ENCODE data around the gene ERICH4. TPM values are rescaled to one million over a fixed set of nuclear protein-coding genes. Genes with fewer than 3 reads are reported as not detected.
"Not testable (repeated sequence)": the region's sequence is repeated elsewhere in the genome, so short reads cannot be mapped to it uniquely, and the experiment has no call there.

Gene ERICH4
- polyA plus RNA-seq, 1 of the 3 experiments (the other 2 are of a cell fraction), result not detected

- Histone ChIP-seq H4K20me1 (ENCODE audit: insufficient read depth) (no peaks in the 10 kb centered on the region), H3K4me3 (ENCODE audit: low read depth in 2 of 2, low read length in 1 of 2) (no peak overlapping the region), H3K9me2 (no peaks in the 10 kb centered on the region), H3K4me2 (no peak overlapping the region), H3K4me1 (ENCODE audit: control insufficient read depth in 1 of 2, insufficient read depth in 2 of 2, low read depth in 1 of 2, low read length in 1 of 2) (peaks cover 0 to 12% of the 10 kb centered on the region in 2 experiments; a peak in 1 of 4 replicates), H3K79me2 (ENCODE audit: insufficient read depth) (no peaks in the 10 kb centered on the region), H3K36me3 (replicated peaks in 1 of 2; ENCODE audit: control insufficient read depth in 1 of 2, insufficient read depth in 2 of 2, low read length in 1 of 2) (peaks cover 0 to 6% of the 10 kb centered on the region in 2 experiments), H2AFZ (ENCODE audit: low read depth) (no peak overlapping the region), H3F3A (replicated peaks; ENCODE audit: insufficient read depth) (no peaks in the 10 kb centered on the region), H3K9me3 (no peaks in the 10 kb centered on the region), H3K27me3 (ENCODE audit: insufficient read depth) (no peaks in the 10 kb centered on the region), H3K9ac (no peak overlapping the region), H3K27ac (ENCODE audit: low read depth in 2 of 2, low read length in 1 of 2) (no peak overlapping the region)
- POLR2A ChIA-PET, result interaction anchor here (1.1 kb wide), 1 partner anchor 45 kb away, joined by 3 read pairs; the partner anchor contains the start of gene B9D2
- CTCF ChIA-PET, result interaction anchor here (0.6 to 1.3 kb wide), 3 partner anchors 41 to 1905 kb away, joined by 3 to 5 read pairs (median 3); no protein-coding TSS in a partner anchor
- WGBS (ENCODE audit: low lambda C conversion rate), result 75% methylated on average over 4 of the region's 4 CpGs
- TF ChIP-seq RAD21 (IDR thresholded peaks at IDR 0.05; ENCODE audit: low read length), result no peak
- no peak for TF ChIP-seq CTCF (IDR thresholded peaks at IDR 0.05)
- TF ChIP-seq NRF1 (IDR thresholded peaks at IDR 0.05; ENCODE audit: low read depth, low read length), result no peak
- no peak for TF ChIP-seq USF2 (IDR thresholded peaks at IDR 0.05; ENCODE audit: borderline replicate concordance, low read depth, low read length)
- DNase-seq, result no peak
These were observed 34.7 kb upstream of the ERICH4 start for GRCh38 chr19:41408256-41408655.

DNA sequence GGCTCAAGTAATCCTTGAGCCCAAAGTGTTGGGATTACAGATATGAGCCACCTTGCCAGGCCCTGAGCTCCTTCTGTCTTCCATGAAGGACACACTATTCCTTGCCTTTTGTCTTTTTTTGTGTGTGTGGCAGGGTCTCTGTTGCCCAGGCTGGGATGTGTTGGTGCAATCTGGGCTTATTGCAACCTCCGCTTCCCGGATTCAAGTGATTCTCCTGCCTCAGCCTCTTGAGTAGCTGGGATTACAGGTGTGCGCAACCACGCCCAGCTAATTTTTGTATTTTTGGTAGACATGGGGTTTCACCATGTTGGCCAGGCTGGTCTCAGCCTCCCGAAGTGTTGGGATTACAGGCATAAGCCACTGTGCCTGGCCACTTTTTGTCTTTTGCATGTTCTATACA, 34.1 kb upstream of the ERICH4 start:
- H3K9ac ChIP-seq; H3K9me3 ChIP-seq; H4K20me1 ChIP-seq (ENCODE audit: insufficient read depth); DNase-seq; H3K4me3 ChIP-seq (ENCODE audit: low read depth in 2 of 2, low read length in 1 of 2); H3K27ac ChIP-seq (ENCODE audit: low read depth in 2 of 2, low read length in 1 of 2); H3K9me2 ChIP-seq; H2AFZ ChIP-seq (ENCODE audit: low read depth); H3F3A ChIP-seq (replicated peaks; ENCODE audit: insufficient read depth); H3K4me2 ChIP-seq; H3K27me3 ChIP-seq (ENCODE audit: insufficient read depth); H3K79me2 ChIP-seq (ENCODE audit: insufficient read depth): not testable (repeated sequence)
- 95% methylated on average over 5 of the region's 5 CpGs for WGBS (ENCODE audit: low lambda C conversion rate)
- H3K36me3 ChIP-seq (replicated peaks in 1 of 2; ENCODE audit: control insufficient read depth in 1 of 2, insufficient read depth in 2 of 2, low read length in 1 of 2), result peaks cover 0 to 12% of the 10 kb centered on the region in 2 experiments
- CTCF ChIA-PET, result interaction anchor here (1.2 to 1.3 kb wide), 2 partner anchors 40 to 101 kb away, joined by 3 to 5 read pairs; no protein-coding TSS in a partner anchor
- H3K4me1 ChIP-seq (ENCODE audit: control insufficient read depth in 1 of 2, insufficient read depth in 2 of 2, low read depth in 1 of 2, low read length in 1 of 2), result peaks cover 0 to 12% of the 10 kb centered on the region in 2 experiments; a peak in 1 of 4 replicates
- POLR2A ChIA-PET, result interaction anchor here (1.1 kb wide), 1 partner anchor 45 kb away, joined by 3 read pairs; the partner anchor contains the start of gene B9D2

- Histone ChIP-seq H3K79me2 (ENCODE audit: insufficient read depth) (no peaks in the 10 kb centered on the region), H3K27me3 (ENCODE audit: insufficient read depth) (no peaks in the 10 kb centered on the region), H3F3A (replicated peaks; ENCODE audit: insufficient read depth) (no peaks in the 10 kb centered on the region), H3K9me3 (no peaks in the 10 kb centered on the region), H3K27ac (ENCODE audit: low read depth in 2 of 2, low read length in 1 of 2) (no peak overlapping the region), H3K9ac (no peak overlapping the region), H3K4me3 (ENCODE audit: low read depth in 2 of 2, low read length in 1 of 2) (no peak overlapping the region), H3K4me2 (no peak overlapping the region), H4K20me1 (ENCODE audit: insufficient read depth) (no peaks in the 10 kb centered on the region), H3K4me1 (ENCODE audit: control insufficient read depth in 1 of 2, insufficient read depth in 2 of 2, low read depth in 1 of 2, low read length in 1 of 2) (peaks cover 0 to 12% of the 10 kb centered on the region in 2 experiments; a peak in 1 of 4 replicates), H2AFZ (ENCODE audit: low read depth) (no peak overlapping the region), H3K9me2 (no peaks in the 10 kb centered on the region), H3K36me3 (replicated peaks in 1 of 2; ENCODE audit: control insufficient read depth in 1 of 2, insufficient read depth in 2 of 2, low read length in 1 of 2) (peaks cover 0 to 16% of the 10 kb centered on the region in 2 experiments)
- no peak for DNase-seq
- CTCF ChIA-PET, result interaction anchor here (1.2 to 1.3 kb wide), 2 partner anchors 40 to 101 kb away, joined by 3 to 5 read pairs; no protein-coding TSS in a partner anchor
- 69% methylated on average over 4 of the region's 4 CpGs for WGBS (ENCODE audit: low lambda C conversion rate)
- POLR2A ChIA-PET, result no interaction called here
- TF ChIP-seq FOXM1 (IDR thresholded peaks at IDR 0.05; ENCODE audit: low read depth), result no peak
- TF ChIP-seq MEF2A (IDR thresholded peaks at IDR 0.05; ENCODE audit: borderline replicate concordance, low read depth), result no peak
- TF ChIP-seq, protein P1, sequence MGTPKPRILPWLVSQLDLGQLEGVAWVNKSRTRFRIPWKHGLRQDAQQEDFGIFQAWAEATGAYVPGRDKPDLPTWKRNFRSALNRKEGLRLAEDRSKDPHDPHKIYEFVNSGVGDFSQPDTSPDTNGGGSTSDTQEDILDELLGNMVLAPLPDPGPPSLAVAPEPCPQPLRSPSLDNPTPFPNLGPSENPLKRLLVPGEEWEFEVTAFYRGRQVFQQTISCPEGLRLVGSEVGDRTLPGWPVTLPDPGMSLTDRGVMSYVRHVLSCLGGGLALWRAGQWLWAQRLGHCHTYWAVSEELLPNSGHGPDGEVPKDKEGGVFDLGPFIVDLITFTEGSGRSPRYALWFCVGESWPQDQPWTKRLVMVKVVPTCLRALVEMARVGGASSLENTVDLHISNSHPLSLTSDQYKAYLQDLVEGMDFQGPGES (IDR thresholded peaks at IDR 0.05; ENCODE audit: low read depth, low read length), result no peak
- TF ChIP-seq YY1 (IDR thresholded peaks at IDR 0.05; ENCODE audit: low read depth), result no peak
- TF ChIP-seq GABPA (IDR thresholded peaks at IDR 0.05; ENCODE audit: low read depth), result no peak
- no peak for TF ChIP-seq MXI1 (IDR thresholded peaks at IDR 0.05; ENCODE audit: low read depth, low read length)
- no peak for TF ChIP-seq NRF1 (IDR thresholded peaks at IDR 0.05; ENCODE audit: low read depth, low read length)
- TF ChIP-seq, protein P2, sequence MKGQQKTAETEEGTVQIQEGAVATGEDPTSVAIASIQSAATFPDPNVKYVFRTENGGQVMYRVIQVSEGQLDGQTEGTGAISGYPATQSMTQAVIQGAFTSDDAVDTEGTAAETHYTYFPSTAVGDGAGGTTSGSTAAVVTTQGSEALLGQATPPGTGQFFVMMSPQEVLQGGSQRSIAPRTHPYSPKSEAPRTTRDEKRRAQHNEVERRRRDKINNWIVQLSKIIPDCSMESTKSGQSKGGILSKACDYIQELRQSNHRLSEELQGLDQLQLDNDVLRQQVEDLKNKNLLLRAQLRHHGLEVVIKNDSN (IDR thresholded peaks at IDR 0.05; ENCODE audit: borderline replicate concordance, low read depth), result no peak
- TF ChIP-seq TCF12 (IDR thresholded peaks at IDR 0.05), result no peak
- TF ChIP-seq NFIC (IDR thresholded peaks at IDR 0.05; ENCODE audit: borderline replicate concordance), result no peak
- no peak for TF ChIP-seq SMC3 (IDR thresholded peaks at IDR 0.05; ENCODE audit: low read depth, low read length)
- TF ChIP-seq RXRA (IDR thresholded peaks at IDR 0.05; ENCODE audit: borderline replicate concordance, low read depth), result no peak
- TF ChIP-seq PBX3 (IDR thresholded peaks at IDR 0.05), result no peak
- TF ChIP-seq POLR2AphosphoS5 (IDR thresholded peaks at IDR 0.05; ENCODE audit: low read depth, low read length), result no peak
These were observed 33.7 kb upstream of the ERICH4 start for GRCh38 chr19:41409288-41409687.

Data from SK-N-SH (cell line).